Body of pancreas (tissue), 4 donors: ENCODE data around the gene PLEK.

ENCODE experiments used
- POLR2A ChIP-seq, 3 donors: fragments of 450-650 bp; IDR thresholded peaks; one replicate each; pipeline ENCODE4 v1.6.1; 2016; ENCODE audit warnings: antibody characterized with exemption in 3 of 3, mild to moderate bottlenecking in 2 of 3
- TF ChIP-seq, protein P1 (sequence below), 7 experiments: fragments of 450-650 bp in 4 of 7; fragments of 200-600 bp in 3 of 7; sonication (generic) in 3 of 7; IDR thresholded peaks; one replicate each; pipeline ENCODE4 v1.5.1; 2016 to 2019; ENCODE audit warnings: antibody characterized with exemption in 7 of 7

DNA sequence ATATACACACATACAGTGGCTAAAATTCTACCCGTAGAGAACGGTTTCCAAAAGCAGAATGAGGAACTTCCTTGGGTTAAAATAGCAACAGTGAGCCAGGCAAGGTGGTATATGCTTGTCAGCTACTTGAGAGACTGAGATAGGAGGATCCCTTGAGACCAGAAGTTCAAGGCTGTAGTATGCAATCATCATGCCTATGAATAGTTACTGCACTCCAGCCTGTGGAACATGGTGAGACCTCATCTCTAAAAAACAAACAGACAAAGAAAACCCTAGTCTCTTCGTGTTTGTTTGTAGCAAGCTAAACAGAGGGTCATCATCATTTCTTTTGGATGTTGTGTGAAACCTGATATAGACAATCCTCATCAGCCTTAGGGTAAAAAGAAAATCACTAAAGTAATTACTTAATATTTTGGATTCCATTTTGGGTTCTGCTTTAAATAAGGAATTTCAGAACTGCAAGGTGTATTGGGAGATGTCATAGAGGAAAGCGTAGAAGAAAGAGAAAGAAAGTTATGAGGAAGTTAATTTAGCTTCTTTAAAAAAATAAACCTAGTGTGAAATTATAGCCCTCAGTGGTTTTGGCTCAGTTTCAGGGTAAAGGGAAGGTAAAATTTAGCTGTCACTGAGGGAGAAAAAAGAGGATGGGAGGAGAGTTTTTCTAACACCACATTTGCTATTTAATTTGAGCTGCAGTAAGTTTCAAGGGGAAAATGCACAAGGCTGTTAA is 46.5 kb downstream of the PLEK start:
- TF ChIP-seq POLR2A (IDR thresholded peaks at IDR 0.05), result no peak
- TF ChIP-seq, protein P1, sequence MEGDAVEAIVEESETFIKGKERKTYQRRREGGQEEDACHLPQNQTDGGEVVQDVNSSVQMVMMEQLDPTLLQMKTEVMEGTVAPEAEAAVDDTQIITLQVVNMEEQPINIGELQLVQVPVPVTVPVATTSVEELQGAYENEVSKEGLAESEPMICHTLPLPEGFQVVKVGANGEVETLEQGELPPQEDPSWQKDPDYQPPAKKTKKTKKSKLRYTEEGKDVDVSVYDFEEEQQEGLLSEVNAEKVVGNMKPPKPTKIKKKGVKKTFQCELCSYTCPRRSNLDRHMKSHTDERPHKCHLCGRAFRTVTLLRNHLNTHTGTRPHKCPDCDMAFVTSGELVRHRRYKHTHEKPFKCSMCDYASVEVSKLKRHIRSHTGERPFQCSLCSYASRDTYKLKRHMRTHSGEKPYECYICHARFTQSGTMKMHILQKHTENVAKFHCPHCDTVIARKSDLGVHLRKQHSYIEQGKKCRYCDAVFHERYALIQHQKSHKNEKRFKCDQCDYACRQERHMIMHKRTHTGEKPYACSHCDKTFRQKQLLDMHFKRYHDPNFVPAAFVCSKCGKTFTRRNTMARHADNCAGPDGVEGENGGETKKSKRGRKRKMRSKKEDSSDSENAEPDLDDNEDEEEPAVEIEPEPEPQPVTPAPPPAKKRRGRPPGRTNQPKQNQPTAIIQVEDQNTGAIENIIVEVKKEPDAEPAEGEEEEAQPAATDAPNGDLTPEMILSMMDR (IDR thresholded peaks at IDR 0.05), result no peak
